GM18519 (cell line): Measurements from ENCODE around the gene MYCN.

Experiments
- ATAC-seq: cut with Tn5 transposase; IDR thresholded peaks from one replicate; pipeline ENCODE4 v1.9.1; 2021; ENCODE audit warnings: mild to moderate bottlenecking, moderate library complexity; ENCODE audit not compliant: unreplicated experiment, low FRiP score

MYCN gene

GRCh38 chr2:15930589-15931318 lies 9.6 kb upstream of the MYCN start:
- ATAC-seq, result no peak

GRCh38 chr2:15931319-15931890 lies 8.9 kb upstream of the MYCN start:
- no peak for ATAC-seq

GRCh38 chr2:15931950-15932349 lies 8.4 kb upstream of the MYCN start:
- no peak for ATAC-seq

GRCh38 chr2:15932394-15933183 lies 7.8 kb upstream of the MYCN start:
- ATAC-seq, result no peak

GRCh38 chr2:15933184-15933845 lies 7.0 kb upstream of the MYCN start:
- no peak for ATAC-seq

- no peak for ATAC-seq
These were observed 5.9 kb upstream of the MYCN start for GRCh38 chr2:15934291-15934945.

GRCh38 chr2:15935189-15935588 lies 5.2 kb upstream of the MYCN start:
- no peak for ATAC-seq

GRCh38 chr2:15935675-15936074 lies 4.7 kb upstream of the MYCN start:
- ATAC-seq, result no peak

GRCh38 chr2:15936277-15937104 lies 3.9 kb upstream of the MYCN start:
- no peak for ATAC-seq

GRCh38 chr2:15937105-15937881 lies 3.1 kb upstream of the MYCN start:
- ATAC-seq, result no peak

GRCh38 chr2:15937882-15938802 lies 2.2 kb upstream of the MYCN start:
- no peak for ATAC-seq

GRCh38 chr2:15938803-15939555 lies 1.4 kb upstream of the MYCN start:
- no peak for ATAC-seq

GRCh38 chr2:15939556-15939853 lies 845 bp upstream of the MYCN start:
- peak; percentile 60 for ATAC-seq

- no peak for ATAC-seq
These were observed 521 bp downstream of the MYCN start for GRCh38 chr2:15940661-15941480.

- ATAC-seq, result no peak
These were observed 1.1 kb downstream of the MYCN start for GRCh38 chr2:15941481-15941850.

GRCh38 chr2:15941871-15942710 lies 1.7 kb downstream of the MYCN start:
- ATAC-seq, result no peak
